ENCODE data around the gene ARHGAP40. TPM values are rescaled to one million over a fixed set of nuclear protein-coding genes. Genes with fewer than 3 reads are reported as not detected.

The ARHGAP40 gene
- total RNA-seq, 4 donors from 2014 or later, result not detected

- no peak for TF ChIP-seq CTCF (IDR thresholded peaks at IDR 0.05; ENCODE audit: low read depth)
Measured at GRCh38 chr20:38658879-38659596, 57.4 kb downstream of the ARHGAP40 start.

GRCh38 chr20:38659597-38659880 is 57.9 kb downstream of the ARHGAP40 start:
- no peak for TF ChIP-seq CTCF (IDR thresholded peaks at IDR 0.05; ENCODE audit: low read depth)

- no peak for TF ChIP-seq CTCF (IDR thresholded peaks at IDR 0.05; ENCODE audit: low read depth)
Measured at GRCh38 chr20:38660429-38660828, 58.8 kb downstream of the ARHGAP40 start.

DNA sequence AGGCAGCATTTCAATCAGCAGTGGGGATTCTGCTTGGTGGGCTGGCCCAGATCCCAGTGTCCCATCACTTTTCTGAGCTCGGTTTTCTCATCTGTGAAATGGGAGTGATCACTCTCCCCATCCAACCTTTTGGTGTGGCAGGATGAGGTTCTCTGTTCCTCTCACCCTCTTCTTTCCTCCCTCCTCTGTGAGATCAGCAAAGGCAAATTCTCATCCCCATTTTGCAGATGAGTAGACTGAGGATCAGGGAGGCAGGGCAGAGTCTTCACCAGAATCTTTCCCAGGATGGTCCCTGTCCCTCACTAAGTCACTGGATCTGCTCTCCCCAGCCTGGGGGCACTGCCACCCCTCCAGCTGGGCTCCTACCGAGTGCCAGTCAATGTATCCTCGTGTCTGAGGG is 62.1 kb downstream of the ARHGAP40 start:
- TF ChIP-seq CTCF (IDR thresholded peaks at IDR 0.05; ENCODE audit: low read depth), result no peak

- no peak for TF ChIP-seq CTCF (IDR thresholded peaks at IDR 0.05; ENCODE audit: low read depth)
Measured at GRCh38 chr20:38664284-38664683, 62.7 kb downstream of the ARHGAP40 start.

GRCh38 chr20:38665094-38665493 is 63.5 kb downstream of the ARHGAP40 start:
- TF ChIP-seq CTCF (IDR thresholded peaks at IDR 0.05; ENCODE audit: low read depth), result no peak

GRCh38 chr20:38665506-38666285 is 64.1 kb downstream of the ARHGAP40 start:
- no peak for TF ChIP-seq CTCF (IDR thresholded peaks at IDR 0.05; ENCODE audit: low read depth)

Data from subcutaneous adipose tissue (tissue), 4 donors.